Stimulated activated CD4-positive, alpha-beta T cell treated with anti-CD3 and anti-CD28 coated beads, TNF-alpha, amount 100 ng/mL, for 48 hours (primary cell): Measurements from ENCODE around the gene PRKACA.
"Not testable (repeated sequence)": the region's sequence is repeated elsewhere in the genome, so short reads cannot be mapped to it uniquely, and the experiment has no call there.

Experiments used
- DNase-seq, 3 donors: peaks; one replicate each; pipeline ENCODE4 v3.0.0-alpha.2; 2020; ENCODE audit warnings: low read depth in 3 of 3

PRKACA gene

GRCh38 chr19:14147797-14148605, 30.4 kb upstream of the PRKACA start:
- peak in 1 of 3 donors; percentile 44 for DNase-seq

DNA sequence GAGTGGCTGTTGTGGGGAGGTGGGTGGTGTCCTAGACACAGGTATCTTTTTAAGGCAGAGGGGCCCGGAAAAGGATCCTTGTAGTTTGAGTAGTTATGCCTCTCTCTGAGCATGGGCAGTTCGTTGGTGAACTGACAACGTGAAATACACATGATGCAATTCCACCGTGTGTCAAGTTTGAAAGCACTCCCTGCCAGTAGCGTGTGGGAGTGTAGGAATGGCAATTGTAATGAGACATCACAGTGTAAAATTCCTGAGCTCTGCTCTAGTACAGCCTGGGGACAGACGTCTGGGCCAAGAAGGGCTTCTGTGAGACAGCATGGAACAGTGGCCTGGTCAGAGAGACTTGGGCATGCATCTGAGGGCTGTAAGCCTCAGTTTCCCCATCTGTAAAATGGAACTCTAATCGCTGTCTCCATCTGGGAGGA, 29.2 kb upstream of the PRKACA start:
- no peak for DNase-seq

GRCh38 chr19:14146169-14146568, 28.6 kb upstream of the PRKACA start:
- not testable (repeated sequence) for DNase-seq

DNA sequence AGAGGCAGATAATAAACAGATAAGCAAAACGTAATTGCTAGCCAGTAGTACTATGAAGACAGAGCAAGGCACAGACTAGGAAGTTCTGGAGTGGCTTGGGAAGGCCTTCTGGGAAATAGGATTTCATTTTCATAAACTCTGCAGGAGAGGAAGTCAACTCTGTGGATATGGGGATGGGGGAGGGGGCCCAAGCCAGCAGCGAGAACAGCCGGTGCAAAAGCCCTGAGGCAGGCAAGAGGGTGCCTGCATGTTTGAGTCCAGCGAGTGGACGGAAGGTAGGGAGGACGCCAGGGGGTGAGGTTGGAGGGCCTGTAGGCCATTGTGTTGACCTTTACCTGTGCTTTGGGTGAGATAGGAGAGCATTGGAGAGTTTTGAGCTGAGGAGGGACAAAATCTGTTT, 27.8 kb upstream of the PRKACA start:
- no peak for DNase-seq

GRCh38 chr19:14142262-14143190, 25.0 kb upstream of the PRKACA start:
- no peak for DNase-seq

- DNase-seq = no peak
These were observed 23.5 kb upstream of the PRKACA start for GRCh38 chr19:14141041-14141440.

DNA sequence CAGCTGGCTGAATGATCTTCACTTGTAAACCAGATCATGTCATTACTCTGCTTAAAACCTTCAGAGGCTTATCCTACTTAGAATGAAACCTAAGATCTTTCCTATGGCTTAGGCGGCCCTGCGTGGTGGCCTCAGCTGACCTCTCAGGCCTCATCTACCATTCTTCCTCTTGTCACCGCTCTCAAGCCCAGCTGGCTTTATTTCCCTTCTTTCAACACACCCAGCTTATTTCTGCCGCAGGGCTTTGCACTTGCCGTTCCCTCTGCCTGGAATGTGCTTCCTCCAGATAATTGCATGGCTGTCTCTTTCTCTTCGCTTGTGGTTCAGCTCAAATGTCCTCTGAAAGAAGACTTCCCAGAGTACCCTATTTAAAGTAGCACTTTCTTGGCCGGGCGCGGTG, 22.4 kb upstream of the PRKACA start:
- DNase-seq = no peak

DNA sequence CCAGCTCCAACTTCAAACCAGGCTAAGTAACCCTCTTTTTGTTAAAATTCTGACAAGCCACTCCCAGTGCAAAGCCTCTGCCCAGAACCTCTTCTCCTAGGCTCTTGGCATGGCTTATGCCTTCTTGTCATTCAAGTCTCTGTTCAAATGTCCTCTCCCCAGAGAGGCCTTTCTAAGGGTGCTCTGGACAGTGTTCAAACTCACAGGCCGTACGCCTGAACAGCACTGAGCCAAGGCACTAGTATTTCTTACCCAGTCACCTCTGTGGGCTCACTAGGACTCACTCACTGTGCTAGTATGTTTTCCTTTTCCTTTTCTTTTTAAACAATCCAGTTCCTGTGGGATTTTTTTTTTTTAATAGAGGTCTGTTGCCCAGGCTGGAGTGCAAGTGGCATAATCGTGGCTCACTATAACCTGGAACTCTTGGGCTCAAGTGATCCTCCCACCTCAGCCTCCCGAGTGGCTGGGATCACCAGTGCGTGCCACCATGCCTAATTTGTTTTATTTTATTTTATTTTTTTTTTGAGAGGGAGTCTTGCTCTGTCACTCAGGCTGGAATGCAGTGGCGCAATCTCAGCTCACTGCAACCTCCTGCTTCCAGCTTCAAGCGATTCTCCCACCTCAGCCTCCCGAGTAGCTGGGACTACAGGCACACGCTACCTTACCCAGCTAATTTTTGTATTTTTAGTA, 21.2 kb upstream of the PRKACA start:
- DNase-seq = no peak

DNA sequence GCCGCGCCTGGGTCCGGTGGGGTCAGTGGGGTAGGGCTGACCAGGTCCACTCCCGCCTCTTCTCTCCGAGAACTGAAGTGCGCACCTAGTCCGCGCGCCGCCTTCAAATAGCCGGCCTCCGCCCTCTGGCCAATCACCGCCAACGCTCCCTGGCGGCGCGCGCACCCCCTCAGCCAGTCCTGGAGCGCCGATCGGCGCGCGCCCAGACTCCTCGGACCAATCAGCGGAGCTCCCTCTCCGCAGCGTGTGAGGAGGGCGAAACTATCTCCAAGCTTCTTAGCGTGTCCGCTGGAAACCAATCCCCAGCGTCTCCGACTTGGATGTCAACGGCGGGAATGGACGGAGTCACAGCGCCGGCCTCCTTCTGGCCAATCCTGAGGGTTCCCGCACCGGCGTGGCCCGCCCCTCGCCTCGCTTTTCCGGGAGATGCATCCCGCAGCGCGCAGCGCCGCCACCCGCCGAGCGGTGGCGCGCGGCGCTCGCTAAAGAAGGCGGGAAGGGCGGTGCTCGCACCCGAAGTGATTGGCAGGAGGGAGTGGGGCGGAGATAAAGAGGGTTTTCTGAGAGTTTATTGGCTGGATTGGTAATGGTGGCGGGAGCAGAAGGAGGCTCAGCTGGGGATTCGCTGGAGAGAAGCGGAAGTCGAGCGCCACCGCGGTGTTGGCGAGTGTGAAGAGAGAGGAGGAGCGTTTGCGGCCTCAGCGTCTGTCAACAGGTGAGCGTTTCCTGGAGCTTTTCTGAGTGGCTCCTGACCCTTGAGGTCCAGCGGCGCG, 19.1 kb upstream of the PRKACA start, which contains the start of gene ASF1B:
Gene ASF1B (minus strand): TSS at position 81 of the 773 bp plus-strand sequence. CDS start 133 bp downstream, outside the sequence.
- peak; percentile 93 to 99 (median 96) for DNase-seq

- DNase-seq = no peak
These were observed 18.5 kb upstream of the PRKACA start for GRCh38 chr19:14135985-14136508.

DNA sequence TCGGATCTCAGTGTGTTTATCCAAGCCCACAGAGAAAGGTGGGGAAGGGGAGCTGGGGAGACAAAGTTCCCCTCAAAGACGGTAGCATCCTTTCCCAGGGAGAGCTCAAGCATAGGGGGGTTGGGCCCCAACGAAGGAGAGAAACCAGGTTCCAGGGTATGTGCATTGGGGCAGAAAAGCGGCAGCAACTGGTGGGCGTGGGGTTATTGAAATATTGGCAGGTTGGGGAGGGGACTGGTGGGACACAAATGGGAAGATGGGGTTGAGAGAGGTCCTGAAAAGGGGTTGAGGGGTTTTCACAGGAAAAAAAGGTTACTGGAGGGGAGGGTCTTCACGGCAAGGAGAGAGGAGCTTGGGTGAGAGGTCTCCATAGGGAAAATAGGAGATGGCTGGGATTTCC, 17.8 kb upstream of the PRKACA start:
- DNase-seq = no peak

- DNase-seq = no peak
These were observed 10.5 kb upstream of the PRKACA start for GRCh38 chr19:14127929-14128509.

- DNase-seq = no peak
These were observed 9.6 kb upstream of the PRKACA start for GRCh38 chr19:14127176-14127575.

DNA sequence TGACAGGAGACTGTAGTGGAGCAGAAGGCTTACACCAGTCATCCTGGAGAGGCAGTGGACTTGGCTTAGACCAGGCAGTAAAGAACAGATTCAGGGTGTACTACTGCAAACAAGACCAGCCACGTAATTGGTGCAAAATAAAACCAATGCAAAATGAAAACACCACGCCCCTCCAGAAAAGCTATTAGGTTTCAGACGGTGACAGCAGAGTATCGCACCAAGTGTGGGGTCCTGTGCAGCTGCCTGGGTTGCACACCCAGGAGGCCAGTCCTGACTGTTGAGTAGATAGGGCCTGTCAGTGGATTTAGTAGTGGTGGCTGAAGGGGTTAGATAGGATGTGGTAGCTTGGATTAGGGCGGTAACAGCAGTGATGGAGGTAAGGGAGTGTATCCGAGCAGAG, 5.4 kb upstream of the PRKACA start:
- no peak for DNase-seq

- no peak for DNase-seq
These were observed 2.9 kb upstream of the PRKACA start for GRCh38 chr19:14120497-14120780.

GRCh38 chr19:14119644-14120496, 2.3 kb upstream of the PRKACA start:
- DNase-seq = no peak

DNA sequence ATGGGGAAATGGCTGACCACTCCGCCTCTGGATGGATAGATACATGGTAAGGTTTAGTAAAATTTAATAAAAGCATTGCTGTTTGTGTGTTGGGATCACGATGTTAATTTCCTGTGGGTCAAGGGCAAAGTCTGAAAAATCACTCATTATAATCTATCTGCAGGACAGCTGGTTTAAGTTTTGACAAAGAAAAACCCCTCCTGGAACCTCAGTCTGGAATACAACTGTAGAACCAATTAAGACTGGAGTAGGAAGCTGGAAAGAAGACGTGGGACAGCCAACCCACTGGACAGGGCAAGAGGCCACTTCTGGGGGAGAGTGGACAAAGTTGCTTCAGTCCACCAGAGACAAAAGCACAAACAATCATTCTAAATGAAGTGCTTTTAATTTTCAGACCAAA, 1.6 kb upstream of the PRKACA start:
- no peak for DNase-seq

DNA sequence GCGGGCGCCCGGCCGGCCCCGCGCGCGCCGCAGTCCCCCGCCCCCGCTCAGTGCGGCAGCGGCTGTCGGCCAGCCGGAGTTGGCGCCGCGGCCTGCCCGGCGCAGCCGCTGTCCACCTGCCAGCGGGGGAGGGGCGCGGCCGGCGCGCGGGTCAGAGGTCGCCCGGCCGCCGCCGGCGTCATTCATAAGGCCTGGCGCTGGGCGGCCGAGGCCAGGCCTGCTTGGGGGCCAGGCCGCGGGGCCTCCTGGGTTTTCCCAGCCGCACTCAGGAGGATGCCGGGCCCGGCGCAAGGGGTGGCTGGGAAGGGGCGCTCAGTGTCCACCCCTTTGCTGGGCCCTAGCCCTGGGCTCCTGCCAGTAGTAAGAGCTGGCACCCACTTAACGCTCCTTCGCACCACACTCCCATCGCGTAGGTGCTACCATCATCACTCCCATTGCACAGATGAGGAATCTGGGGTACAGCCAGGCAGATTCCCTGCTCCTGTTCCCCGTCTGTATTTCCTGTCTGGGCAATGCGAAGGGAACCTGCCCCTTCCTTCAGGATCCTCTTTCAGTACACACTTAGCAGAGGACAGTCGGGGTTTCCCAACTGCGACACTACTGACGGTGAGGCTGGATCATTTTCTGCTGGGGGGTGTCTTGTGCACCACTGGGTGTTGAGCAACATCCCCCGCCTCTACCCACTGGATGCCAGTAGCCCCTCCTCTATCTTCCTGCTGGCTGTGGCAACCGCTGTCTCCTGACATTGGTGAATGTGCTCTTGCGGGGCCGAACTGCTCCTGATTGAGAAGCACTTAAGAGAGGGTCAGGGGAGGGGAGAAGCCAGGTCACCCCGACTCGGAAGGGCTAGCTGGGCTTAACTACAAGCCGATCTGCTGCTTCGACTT, 846 bp upstream of the PRKACA start:
- DNase-seq = no peak
